IPS-20b (cell line): ENCODE measurements around the gene AKNA.

Source experiments
- H3K27ac ChIP-seq: one replicate; pipeline ENCODE4 v1.5.1; 2013; ENCODE audit warnings: low read length
- H3K27me3 ChIP-seq: 2 replicates; pipeline ENCODE4 v1.6.1; 2013; ENCODE audit warnings: mild to moderate bottlenecking, low read length, inconsistent platforms; ENCODE audit not compliant: insufficient read depth
- H3K36me3 ChIP-seq: 2 replicates; pipeline ENCODE4 v1.6.1; 2013; ENCODE audit warnings: low read depth, mild to moderate bottlenecking, inconsistent platforms, low read length, moderate library complexity; ENCODE audit not compliant: insufficient read depth
- H3K4me1 ChIP-seq: 2 replicates; pipeline ENCODE4 v1.6.1; 2013; ENCODE audit warnings: mild to moderate bottlenecking, control low read depth, inconsistent platforms, low read length, moderate library complexity; ENCODE audit not compliant: insufficient read depth
- H3K4me3 ChIP-seq: 2 replicates; pipeline ENCODE4 v1.5.1; 2013; ENCODE audit warnings: mild to moderate bottlenecking, low read length, inconsistent platforms
- H3K9ac ChIP-seq: 2 replicates; pipeline ENCODE4 v1.6.1; 2013; ENCODE audit warnings: low read depth, mild to moderate bottlenecking, inconsistent platforms, low read length, moderate library complexity
- H3K9me3 ChIP-seq: 2 replicates; pipeline ENCODE4 v1.6.1; 2013; ENCODE audit warnings: mild to moderate bottlenecking, low read depth, low read length, inconsistent platforms; ENCODE audit not compliant: insufficient read depth

The AKNA gene

DNA sequence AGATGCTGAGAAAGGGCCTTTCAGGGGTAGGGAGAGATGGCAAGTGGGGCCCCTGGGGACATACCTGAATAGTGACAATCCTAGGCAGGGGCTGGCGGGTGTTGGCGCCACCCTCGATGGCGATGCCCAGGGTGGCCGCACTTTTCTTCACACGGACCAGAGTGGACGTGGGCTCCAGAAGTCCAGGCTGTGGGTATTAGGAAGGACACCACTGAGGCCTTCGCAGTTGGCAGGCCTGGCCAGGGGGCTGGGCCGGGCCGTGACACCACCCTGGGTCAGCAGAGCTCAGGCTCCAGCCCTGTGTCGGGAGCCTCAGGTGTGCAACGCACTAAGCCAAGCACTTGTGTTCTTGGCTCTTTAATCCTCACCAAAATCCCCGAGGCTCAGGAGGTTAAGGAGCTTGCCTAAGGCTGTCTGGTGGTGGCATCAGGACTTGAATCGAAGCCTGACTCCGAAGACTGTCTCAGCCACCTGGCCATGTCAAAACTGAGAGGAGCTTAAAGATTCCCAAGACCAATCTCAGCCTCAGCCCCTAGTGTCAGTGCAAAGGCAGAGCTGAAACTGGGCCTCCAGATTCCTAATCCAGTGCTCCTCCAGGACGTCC is 15.5 kb upstream of the AKNA start:
- Histone ChIP-seq H3K27me3 (no peaks in the 10 kb centered on the region), H3K36me3 (no peaks in the 10 kb centered on the region), H3K4me1 (no peaks in the 10 kb centered on the region; the same call in 1 of the 2 replicates), H3K9me3 (no peaks in the 10 kb centered on the region), H3K27ac (no peak overlapping the region), H3K9ac (no peak overlapping the region), H3K4me3 (no peak overlapping the region)

DNA sequence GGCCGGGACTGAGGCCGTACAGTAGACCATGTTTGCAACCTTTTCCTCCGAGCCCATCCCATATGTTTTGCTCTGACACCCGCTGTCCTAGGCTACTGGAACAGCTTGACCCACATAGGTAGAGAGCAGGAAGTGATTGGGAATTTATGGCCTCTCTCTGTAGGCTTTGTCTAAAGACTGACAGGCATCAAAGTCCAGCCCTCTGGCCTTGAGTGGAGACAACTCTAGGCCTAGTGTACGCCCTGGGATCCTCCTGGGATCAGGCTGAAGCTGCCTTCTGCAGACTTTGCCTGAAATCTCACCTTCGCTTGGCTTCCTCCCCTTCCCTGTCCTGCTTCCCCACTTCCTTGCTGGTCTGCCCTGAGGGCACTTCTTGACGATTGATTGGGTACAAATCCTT is 13.6 kb upstream of the AKNA start:
- Histone ChIP-seq H3K27ac (no peak overlapping the region), H3K9ac (no peak overlapping the region), H3K9me3 (no peaks in the 10 kb centered on the region)

DNA sequence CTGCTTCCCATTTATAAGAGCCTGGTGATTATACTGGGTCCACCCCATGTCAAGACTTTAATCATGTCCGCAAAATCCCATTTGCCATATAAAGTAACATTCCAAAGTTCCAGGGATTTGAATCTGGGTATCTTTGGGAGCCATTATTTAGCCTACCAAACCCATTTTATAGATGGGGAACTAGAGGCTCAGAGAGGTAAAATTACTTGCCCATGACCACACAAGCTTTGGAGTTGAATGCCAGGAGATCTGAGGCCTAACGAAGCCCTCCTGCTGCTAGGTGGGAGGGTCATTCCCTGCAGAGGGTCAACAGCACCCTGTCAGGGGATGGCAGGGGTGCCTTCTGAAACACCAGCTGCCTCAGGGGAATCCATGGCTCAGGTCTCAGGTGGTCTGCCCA is 13.0 kb upstream of the AKNA start:
- Histone ChIP-seq H3K36me3 (no peaks in the 10 kb centered on the region), H3K9ac (no peak overlapping the region), H3K27me3 (no peaks in the 10 kb centered on the region), H3K27ac (no peak overlapping the region), H3K4me3 (no peak overlapping the region), H3K9me3 (no peaks in the 10 kb centered on the region), H3K4me1 (peaks cover 9% of the 10 kb centered on the region; the same call in 1 of the 2 replicates)

More for the DNA sequence above, 13.6 kb upstream of the AKNA start:
- H3K4me1 ChIP-seq, result peaks cover 9% of the 10 kb centered on the region; the same call in 1 of the 2 replicates
- no peak overlapping the region for H3K4me3 ChIP-seq
- H3K36me3 ChIP-seq, result no peaks in the 10 kb centered on the region
- no peaks in the 10 kb centered on the region for H3K27me3 ChIP-seq

DNA sequence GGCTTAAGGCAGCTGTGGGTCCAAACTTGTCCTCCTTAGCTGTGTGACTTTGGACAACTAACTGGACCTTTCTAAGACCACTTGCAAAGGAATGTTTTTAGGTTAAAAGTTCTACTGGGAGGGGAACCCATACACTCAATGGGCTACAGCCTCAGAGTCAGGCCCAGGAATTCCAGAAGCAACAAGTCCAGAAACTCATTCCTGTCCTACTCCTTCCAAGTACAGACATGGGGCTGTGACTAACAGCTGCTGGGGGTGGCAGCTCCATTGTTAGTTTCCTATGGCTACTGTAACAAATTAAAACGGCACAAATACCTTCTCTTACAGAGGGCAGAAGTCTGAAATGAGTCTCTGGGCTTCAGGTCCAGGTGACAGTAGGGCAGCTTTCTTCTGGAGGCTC is 12.4 kb upstream of the AKNA start:
- Histone ChIP-seq H3K27me3 (no peaks in the 10 kb centered on the region), H3K4me1 (peaks cover 9% of the 10 kb centered on the region; the same call in 1 of the 2 replicates), H3K9me3 (no peaks in the 10 kb centered on the region)

DNA sequence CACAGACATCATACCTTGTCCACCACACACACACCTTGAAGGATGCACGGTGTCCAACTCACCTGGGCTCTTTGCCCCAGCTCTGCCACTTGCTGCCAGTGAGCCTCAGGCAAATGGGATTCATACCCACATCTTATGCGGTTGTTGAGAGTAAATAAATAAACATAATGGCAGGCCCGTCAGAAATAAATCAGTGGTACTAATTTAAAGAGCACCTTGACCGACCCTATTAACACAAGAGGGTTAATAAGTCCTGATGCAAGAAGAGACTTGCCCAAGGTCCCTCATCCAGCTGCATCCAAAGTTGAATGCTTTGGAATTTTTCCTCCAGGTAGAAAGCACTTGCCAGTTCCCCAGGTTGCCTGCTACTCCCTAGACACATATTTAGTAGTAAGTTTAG is 11.6 kb upstream of the AKNA start:
- H3K9ac ChIP-seq, result no peak overlapping the region
- no peak overlapping the region for H3K27ac ChIP-seq
- no peaks in the 10 kb centered on the region for H3K27me3 ChIP-seq
- no peaks in the 10 kb centered on the region for H3K9me3 ChIP-seq
- H3K36me3 ChIP-seq, result no peaks in the 10 kb centered on the region
- H3K4me1 ChIP-seq, result peaks cover 9% of the 10 kb centered on the region; the same call in 1 of the 2 replicates
- no peak overlapping the region for H3K4me3 ChIP-seq

More for the DNA sequence above, 12.4 kb upstream of the AKNA start:
- H3K27ac ChIP-seq, result no peak overlapping the region
- no peak overlapping the region for H3K9ac ChIP-seq
- no peaks in the 10 kb centered on the region for H3K36me3 ChIP-seq
- no peak overlapping the region for H3K4me3 ChIP-seq

DNA sequence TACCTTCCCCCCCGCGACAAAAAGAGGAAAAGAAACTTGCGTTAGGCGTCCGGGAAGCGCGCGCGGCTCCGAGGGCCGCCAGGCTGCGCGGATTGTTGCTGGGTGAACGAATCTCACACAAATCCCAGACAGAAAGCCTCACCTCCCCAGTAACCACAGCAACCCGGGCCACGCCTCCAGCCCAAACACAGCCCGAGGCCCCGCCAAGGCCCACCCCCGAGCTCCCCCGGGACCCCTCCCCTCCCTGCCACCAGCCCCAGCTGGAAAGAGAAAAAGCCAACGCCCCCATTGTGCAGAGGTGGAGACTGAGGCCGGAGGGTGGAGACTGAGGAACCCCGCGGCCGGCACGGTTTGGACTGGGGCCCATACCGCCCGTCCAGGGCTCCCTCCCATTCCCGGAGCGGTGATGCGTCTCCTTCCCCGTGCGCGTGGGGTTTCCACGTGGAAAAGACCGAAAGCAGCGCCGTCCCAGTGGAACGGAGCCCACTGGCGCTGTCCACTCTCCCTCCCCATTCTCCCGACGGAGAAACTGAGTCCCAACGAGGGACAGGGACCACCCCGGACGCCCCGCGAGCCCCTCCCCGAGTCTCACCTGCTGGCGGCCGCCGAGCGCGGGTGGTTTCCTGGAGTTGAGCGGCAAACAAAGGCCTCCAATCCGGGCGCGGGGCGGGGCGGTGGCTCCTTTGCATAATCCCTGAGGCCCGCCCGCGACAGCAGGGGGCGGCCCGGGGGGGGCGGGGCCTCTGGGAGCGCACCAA is 10.2 kb upstream of the AKNA start:
- H3K9me3 ChIP-seq, result no peaks in the 10 kb centered on the region
- peaks cover 9% of the 10 kb centered on the region; the same call in 1 of the 2 replicates for H3K4me1 ChIP-seq
- peak overlapping the region; percentile 59; the same call in 1 of the 2 replicates for H3K9ac ChIP-seq
- H3K4me3 ChIP-seq, result peak overlapping the region; percentile 75
- no peaks in the 10 kb centered on the region for H3K36me3 ChIP-seq
- H3K27me3 ChIP-seq, result no peaks in the 10 kb centered on the region
- H3K27ac ChIP-seq, result no peak overlapping the region

DNA sequence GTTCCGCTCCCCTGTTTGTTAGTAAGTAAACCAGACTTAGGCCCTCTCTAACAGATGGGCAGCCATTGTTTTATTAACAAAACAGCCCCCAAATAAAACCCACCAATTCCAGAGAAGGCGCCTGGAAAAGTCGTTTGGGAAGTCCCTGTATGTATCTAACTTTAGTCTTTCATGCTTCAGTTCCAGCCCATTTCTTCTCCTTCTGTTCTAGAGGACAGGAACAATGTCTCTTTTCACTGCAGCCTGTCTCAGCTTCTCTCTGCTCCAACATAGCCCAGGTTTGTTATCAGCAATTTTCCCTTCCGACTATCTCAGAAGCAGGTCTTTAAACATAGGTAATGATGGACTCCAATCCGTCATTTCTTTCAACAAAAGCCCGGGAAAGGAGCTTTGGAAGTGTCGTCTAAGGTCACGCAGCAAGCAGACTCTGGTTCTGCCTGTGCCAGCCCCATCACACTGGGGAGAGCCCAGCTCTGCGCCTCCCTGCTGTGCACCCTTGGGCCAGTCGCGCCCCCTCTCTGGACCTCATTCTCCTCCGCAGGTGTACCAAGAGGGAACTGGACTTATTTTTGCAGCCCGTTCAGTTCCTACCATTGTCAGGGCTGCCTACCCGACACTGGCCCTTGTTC is 9.6 kb upstream of the AKNA start:
- Histone ChIP-seq H3K36me3 (no peaks in the 10 kb centered on the region), H3K27ac (no peak overlapping the region), H3K4me1 (peaks cover 9% of the 10 kb centered on the region; the same call in 1 of the 2 replicates), H3K27me3 (no peaks in the 10 kb centered on the region), H3K9me3 (no peaks in the 10 kb centered on the region), H3K9ac (peak overlapping the region; percentile 49; the same call in 1 of the 2 replicates), H3K4me3 (peak overlapping the region; percentile 75)

DNA sequence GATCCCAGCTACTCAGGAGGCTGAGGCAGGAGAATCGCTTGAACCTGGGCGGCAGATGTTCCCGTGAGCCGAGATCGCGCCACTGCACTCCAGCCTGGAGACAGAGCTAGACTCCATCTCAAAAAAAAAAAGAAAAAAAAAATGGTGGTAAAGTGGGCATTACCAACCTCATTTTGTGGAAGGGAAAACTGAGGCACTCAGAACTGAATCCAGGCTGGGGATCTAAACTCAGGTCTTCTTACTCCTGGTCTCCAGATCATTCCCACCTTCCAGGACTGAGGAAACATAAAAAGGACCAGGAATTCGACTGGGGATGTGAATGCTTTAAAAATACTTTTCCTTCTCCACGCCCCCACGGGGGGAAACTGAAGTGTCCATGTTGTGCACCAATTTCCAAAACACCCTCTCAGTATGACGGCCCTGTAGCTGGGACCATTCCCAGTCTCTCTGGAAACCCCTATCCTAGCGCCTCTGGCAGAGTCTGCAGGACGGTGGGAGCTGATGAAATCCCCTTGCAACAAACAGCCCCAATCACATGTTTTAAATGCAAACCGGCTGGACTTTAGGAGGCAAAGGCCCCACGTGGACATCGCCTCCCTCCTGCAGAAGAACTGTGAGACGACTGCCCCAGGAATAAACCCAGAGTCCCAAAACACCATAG is 8.9 kb upstream of the AKNA start:
- Histone ChIP-seq H3K36me3 (no peaks in the 10 kb centered on the region), H3K9ac (peak overlapping the region; percentile 49; the same call in 1 of the 2 replicates), H3K4me1 (peaks cover 9% of the 10 kb centered on the region; the same call in 1 of the 2 replicates), H3K9me3 (no peaks in the 10 kb centered on the region), H3K27me3 (no peaks in the 10 kb centered on the region), H3K27ac (no peak overlapping the region), H3K4me3 (peak overlapping the region; percentile 75; the same call in 1 of the 2 replicates)

DNA sequence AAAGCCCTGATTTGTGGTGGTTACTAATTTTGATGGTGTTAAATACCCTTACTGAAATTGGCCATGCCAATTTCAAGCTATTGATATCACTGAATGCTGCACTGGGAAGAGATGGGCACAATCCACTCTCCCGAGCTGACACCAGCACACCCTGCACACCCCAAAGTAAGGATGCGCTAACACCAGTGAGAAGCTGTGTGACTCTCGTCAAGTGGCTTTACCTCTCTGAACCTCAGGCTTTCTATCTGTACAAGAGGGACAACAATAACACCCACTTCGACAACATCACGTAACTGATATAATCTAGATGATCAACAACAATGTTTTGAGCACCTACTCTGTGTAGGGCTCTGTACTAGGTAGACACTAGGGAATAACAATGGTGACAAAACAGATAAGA is 8.0 kb upstream of the AKNA start:
- Histone ChIP-seq H3K4me1 (peaks cover 9% of the 10 kb centered on the region; the same call in 1 of the 2 replicates), H3K9ac (no peak overlapping the region), H3K36me3 (no peaks in the 10 kb centered on the region), H3K9me3 (no peaks in the 10 kb centered on the region), H3K4me3 (no peak overlapping the region), H3K27me3 (no peaks in the 10 kb centered on the region), H3K27ac (no peak overlapping the region)

DNA sequence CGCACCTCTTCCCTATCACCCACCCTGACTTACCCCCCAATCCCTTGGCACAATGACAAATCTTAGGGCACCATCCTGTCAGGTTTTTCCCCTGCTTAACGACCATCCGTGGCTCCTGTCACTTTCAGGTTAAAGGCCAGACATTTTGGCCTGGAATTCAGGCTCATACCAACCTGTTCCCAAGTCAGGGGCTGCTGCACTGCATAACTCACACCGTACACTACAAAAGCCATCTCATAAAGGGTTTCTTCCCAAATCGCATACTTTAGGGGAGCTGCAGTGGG is 7.5 kb upstream of the AKNA start:
- H3K9ac ChIP-seq, result no peak overlapping the region
- peaks cover 11% of the 10 kb centered on the region; the same call in 1 of the 2 replicates for H3K4me1 ChIP-seq
- no peak overlapping the region for H3K27ac ChIP-seq
- H3K4me3 ChIP-seq, result no peak overlapping the region
- H3K36me3 ChIP-seq, result no peaks in the 10 kb centered on the region
- H3K27me3 ChIP-seq, result no peaks in the 10 kb centered on the region
- no peaks in the 10 kb centered on the region for H3K9me3 ChIP-seq

DNA sequence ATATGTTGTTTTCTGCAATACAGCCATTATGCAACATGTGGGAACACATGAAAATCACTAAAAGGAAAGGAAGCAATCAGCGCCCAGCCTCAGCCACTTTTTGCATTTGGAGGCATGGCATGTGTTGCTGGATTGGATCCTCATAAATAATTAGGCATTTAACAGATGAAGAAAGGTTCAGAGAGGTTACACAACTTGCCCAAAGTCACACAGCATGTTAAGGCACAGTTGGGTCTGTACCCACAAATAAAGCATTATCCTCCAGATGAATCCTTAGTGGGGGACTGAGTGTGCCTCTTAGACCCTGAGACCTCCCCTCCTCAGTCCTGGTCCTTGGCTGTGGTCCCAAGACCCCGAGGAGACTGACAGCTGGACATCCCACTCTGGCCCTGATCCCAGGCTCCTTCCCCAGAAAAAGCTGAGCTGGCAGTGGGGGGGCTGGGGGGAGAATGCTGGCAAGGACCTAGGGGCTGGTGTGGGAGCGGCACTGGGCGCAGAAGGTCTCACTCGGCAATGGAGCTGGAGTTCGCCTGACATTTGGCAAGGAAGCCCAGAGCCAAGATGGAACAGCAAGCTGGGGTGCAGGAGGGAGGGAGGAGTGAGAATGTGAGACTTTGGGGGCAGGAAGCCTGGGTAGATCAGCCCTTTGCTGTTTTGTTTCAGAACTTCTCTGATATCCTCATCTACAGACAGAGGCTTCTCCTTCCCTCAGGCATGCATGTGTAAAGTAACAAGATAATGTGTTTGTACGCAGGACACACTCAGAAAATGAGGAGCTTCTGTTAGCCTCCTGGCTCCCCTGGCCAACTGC is 6.9 kb upstream of the AKNA start:
- Histone ChIP-seq H3K27me3 (no peaks in the 10 kb centered on the region), H3K4me1 (peaks cover 15% of the 10 kb centered on the region; the same call in 1 of the 2 replicates), H3K36me3 (no peaks in the 10 kb centered on the region), H3K27ac (no peak overlapping the region), H3K9me3 (no peaks in the 10 kb centered on the region), H3K4me3 (no peak overlapping the region), H3K9ac (no peak overlapping the region)
